ENCODE measurements around the gene ZNF628.

Gene ZNF628

DNA sequence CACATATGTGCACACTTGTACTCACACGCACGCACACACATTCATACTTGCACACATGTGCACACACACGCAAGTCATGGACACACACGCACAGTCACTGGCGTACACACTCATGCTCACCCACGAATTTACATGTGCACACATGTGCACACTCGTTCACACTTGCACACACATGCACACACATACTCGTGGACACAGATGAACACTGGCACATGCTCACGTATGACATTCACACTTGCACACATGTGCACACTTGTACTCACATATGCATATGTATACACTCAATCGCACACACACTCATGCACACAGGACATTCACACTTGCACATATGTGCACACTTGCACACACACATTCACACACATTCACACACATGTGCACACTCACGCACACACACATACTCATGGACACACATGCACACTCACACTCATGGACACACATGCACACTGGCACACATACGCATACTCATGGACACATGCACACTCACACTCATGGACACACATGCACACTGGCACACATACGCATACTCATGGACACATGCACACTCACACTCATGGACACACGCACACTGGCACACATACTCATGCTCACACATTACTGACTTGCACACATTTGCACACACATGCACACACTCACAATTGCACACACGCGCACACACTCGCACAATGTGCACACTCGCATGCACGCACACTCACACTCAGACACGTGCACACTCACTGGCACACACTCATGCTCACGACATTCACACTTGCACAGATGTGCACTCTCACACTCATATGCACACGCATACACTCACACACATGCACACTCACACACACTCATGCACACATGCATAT is 51.0 kb downstream of the ZNF628 start:
- no peak for ATAC-seq

DNA sequence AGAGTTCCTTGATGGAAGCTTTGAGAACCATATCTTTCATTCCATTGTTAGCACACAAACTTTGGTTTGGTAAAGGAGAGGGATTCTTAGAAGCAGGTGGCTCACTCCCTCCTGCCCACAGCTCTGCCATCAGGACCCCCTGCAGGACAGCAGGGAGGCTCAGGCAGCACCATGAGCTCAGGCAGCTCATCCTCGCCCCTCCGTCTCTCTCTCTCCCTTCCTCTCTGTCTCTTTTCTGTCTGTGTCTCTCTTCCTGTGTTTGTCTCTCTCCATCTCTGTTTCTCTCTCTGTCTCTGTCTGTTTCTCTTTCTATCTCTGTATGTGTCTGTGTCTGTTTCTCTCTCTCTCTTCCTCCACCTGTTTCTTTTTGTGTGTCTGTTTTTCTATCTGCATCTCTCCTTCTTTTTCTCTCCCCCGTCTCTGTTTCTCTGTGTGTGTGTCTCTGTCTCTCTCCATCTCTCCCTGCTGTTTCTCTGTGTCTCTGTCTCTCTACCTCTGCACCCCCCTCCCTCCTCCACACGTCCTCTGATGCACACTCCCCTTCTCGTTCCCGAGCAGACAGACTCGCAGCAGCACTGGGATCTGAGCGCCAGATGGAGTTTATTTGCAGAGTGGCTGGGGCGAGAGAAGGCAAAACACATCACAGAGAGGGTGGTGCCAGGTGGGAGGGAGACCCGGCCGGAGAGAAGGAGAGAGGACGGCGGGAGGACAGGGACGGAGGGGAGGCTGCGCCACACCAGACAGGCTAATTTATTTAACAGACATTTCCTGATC is 51.8 kb downstream of the ZNF628 start:
- TF ChIP-seq ARNTL (CRISPR knock-in tag; IDR thresholded peaks at IDR 0.05; ENCODE audit: borderline replicate concordance, low read depth), result no peak
- no peak for TF ChIP-seq CSDC2 (CRISPR knock-in tag; IDR thresholded peaks at IDR 0.05)
- no peak for TF ChIP-seq RARB (CRISPR knock-in tag; IDR thresholded peaks at IDR 0.05)
- peak; percentile 25; the same call in 1 of the 2 replicates for TF ChIP-seq TCF4 (CRISPR knock-in tag; IDR thresholded peaks at IDR 0.05; ENCODE audit: borderline replicate concordance)
- TF ChIP-seq, protein P1, sequence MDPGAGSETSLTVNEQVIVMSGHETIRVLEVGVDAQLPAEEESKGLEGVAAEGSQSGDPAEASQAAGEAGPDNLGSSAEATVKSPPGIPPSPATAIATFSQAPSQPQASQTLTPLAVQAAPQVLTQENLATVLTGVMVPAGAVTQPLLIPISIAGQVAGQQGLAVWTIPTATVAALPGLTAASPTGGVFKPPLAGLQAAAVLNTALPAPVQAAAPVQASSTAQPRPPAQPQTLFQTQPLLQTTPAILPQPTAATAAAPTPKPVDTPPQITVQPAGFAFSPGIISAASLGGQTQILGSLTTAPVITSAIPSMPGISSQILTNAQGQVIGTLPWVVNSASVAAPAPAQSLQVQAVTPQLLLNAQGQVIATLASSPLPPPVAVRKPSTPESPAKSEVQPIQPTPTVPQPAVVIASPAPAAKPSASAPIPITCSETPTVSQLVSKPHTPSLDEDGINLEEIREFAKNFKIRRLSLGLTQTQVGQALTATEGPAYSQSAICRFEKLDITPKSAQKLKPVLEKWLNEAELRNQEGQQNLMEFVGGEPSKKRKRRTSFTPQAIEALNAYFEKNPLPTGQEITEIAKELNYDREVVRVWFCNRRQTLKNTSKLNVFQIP (CRISPR knock-in tag; IDR thresholded peaks at IDR 0.05; ENCODE audit: borderline replicate concordance, low read depth), result no peak
- TF ChIP-seq ZNF70 (CRISPR knock-in tag; IDR thresholded peaks at IDR 0.05), result no peak
- ATAC-seq, result peak; percentile 81

More for the DNA sequence above, 51.0 kb downstream of the ZNF628 start:
- TF ChIP-seq ZNF70 (CRISPR knock-in tag; IDR thresholded peaks at IDR 0.05) (no peak), ZFP3 (CRISPR knock-in tag; IDR thresholded peaks at IDR 0.05) (no peak), ARNTL (CRISPR knock-in tag; IDR thresholded peaks at IDR 0.05; ENCODE audit: borderline replicate concordance, low read depth) (no peak), TCF4 (CRISPR knock-in tag; IDR thresholded peaks at IDR 0.05; ENCODE audit: borderline replicate concordance) (no peak), ZFP30 (CRISPR knock-in tag; IDR thresholded peaks at IDR 0.05) (no peak)

DNA sequence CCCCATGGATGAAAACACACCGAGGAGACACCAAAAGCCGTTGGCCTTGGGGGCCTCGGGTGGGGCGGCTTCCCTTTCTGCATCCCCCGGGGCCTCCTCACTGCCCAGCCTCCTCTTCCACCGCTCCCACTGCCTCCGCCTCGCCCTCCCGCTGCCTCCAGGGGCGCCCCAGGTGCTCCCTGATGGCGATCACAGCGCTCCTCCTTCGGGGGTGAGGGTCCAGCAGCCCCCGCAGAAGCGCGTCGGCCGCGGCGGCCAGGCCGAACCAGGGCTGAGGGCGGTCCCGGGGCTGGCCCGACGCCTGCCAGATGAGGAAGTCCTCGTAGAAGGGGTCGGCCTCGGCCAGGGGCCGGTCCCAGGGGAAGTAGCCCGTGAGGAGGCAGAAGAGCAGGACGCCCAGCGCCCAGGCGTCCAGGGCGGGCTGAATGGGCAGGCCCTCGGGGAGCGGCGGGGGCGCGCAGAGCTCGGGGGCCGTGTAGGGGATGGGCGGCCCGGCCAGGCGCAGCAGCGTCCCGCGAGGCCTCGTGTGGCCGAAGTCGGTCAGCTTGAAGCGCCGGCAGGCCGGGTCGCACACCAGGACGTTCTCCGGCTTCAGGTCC is 53.3 kb downstream of the ZNF628 start:
- ATAC-seq, result no peak
- TF ChIP-seq SNAI2 (CRISPR knock-in tag; IDR thresholded peaks at IDR 0.05), result no peak
- no peak for TF ChIP-seq BACH2 (CRISPR knock-in tag; IDR thresholded peaks at IDR 0.05; ENCODE audit: borderline replicate concordance)
- no peak for TF ChIP-seq ZFP3 (CRISPR knock-in tag; IDR thresholded peaks at IDR 0.05)
- no peak for TF ChIP-seq ZNF70 (CRISPR knock-in tag; IDR thresholded peaks at IDR 0.05)
- TF ChIP-seq ESRRG (CRISPR knock-in tag; IDR thresholded peaks at IDR 0.05), result no peak
- no peak for TF ChIP-seq RARB (CRISPR knock-in tag; IDR thresholded peaks at IDR 0.05)
- no peak for TF ChIP-seq ZNF8 (CRISPR knock-in tag; IDR thresholded peaks at IDR 0.05)
- no peak for TF ChIP-seq ZFP30 (CRISPR knock-in tag; IDR thresholded peaks at IDR 0.05)
- TF ChIP-seq PPARA (CRISPR knock-in tag; IDR thresholded peaks at IDR 0.05; ENCODE audit: borderline replicate concordance), result no peak
- no peak for TF ChIP-seq ISL1 (CRISPR knock-in tag; IDR thresholded peaks at IDR 0.05)
- no peak for TF ChIP-seq TOX (CRISPR knock-in tag; IDR thresholded peaks at IDR 0.05; ENCODE audit: borderline replicate concordance)
- no peak for TF ChIP-seq CSDC2 (CRISPR knock-in tag; IDR thresholded peaks at IDR 0.05)
- TF ChIP-seq GLIS3 (CRISPR knock-in tag; IDR thresholded peaks at IDR 0.05), result no peak
- no peak for TF ChIP-seq ZC3H10 (CRISPR knock-in tag; IDR thresholded peaks at IDR 0.05)
- TF ChIP-seq, protein P2, sequence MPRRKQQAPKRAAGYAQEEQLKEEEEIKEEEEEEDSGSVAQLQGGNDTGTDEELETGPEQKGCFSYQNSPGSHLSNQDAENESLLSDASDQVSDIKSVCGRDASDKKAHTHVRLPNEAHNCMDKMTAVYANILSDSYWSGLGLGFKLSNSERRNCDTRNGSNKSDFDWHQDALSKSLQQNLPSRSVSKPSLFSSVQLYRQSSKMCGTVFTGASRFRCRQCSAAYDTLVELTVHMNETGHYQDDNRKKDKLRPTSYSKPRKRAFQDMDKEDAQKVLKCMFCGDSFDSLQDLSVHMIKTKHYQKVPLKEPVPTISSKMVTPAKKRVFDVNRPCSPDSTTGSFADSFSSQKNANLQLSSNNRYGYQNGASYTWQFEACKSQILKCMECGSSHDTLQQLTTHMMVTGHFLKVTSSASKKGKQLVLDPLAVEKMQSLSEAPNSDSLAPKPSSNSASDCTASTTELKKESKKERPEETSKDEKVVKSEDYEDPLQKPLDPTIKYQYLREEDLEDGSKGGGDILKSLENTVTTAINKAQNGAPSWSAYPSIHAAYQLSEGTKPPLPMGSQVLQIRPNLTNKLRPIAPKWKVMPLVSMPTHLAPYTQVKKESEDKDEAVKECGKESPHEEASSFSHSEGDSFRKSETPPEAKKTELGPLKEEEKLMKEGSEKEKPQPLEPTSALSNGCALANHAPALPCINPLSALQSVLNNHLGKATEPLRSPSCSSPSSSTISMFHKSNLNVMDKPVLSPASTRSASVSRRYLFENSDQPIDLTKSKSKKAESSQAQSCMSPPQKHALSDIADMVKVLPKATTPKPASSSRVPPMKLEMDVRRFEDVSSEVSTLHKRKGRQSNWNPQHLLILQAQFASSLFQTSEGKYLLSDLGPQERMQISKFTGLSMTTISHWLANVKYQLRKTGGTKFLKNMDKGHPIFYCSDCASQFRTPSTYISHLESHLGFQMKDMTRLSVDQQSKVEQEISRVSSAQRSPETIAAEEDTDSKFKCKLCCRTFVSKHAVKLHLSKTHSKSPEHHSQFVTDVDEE (CRISPR knock-in tag; IDR thresholded peaks at IDR 0.05), result no peak
- TF ChIP-seq, protein P3, sequence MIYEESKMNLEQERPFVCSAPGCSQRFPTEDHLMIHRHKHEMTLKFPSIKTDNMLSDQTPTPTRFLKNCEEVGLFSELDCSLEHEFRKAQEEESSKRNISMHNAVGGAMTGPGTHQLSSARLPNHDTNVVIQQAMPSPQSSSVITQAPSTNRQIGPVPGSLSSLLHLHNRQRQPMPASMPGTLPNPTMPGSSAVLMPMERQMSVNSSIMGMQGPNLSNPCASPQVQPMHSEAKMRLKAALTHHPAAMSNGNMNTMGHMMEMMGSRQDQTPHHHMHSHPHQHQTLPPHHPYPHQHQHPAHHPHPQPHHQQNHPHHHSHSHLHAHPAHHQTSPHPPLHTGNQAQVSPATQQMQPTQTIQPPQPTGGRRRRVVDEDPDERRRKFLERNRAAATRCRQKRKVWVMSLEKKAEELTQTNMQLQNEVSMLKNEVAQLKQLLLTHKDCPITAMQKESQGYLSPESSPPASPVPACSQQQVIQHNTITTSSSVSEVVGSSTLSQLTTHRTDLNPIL (CRISPR knock-in tag; IDR thresholded peaks at IDR 0.05; ENCODE audit: low read depth), result no peak
- no peak for TF ChIP-seq TCF4 (CRISPR knock-in tag; IDR thresholded peaks at IDR 0.05; ENCODE audit: borderline replicate concordance)

DNA sequence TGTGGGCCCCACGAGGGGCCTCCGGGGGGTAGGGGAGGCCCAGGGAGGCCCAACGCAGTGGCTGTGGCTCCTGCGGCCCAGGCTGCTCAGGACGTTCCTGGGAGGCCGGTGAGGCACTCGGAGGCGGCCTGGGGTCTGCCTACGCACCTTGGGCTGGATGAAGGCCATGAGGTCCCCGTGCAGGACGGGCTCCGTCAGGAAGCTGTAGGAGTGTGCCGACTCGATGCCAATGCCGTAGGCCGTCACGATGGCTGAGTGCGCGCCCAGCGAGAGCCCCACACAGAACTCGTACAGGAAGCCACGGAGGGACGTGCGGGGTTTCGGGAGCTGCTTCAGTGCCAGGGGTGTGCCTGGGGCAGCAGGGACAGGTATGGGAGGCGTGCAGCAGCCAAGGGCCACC is 54.6 kb downstream of the ZNF628 start:
- no peak for ATAC-seq
- TF ChIP-seq, protein P2 (CRISPR knock-in tag; IDR thresholded peaks at IDR 0.05), result no peak

Measured in SK-N-SH treated with all-trans-retinoic acid at 6 μM for 48 hours (cell line).